Heart right ventricle (tissue), 16 donors: ENCODE measurements around the gene CDKL1. TPM values are rescaled to one million over a fixed set of nuclear protein-coding genes. Genes with fewer than 3 reads are reported as not detected.
"Not testable (repeated sequence)": the region's sequence is repeated elsewhere in the genome, so short reads cannot be mapped to it uniquely, and the experiment has no call there.

ENCODE experiments used
- ATAC-seq, 8 donors: fragments of 200-7000 bp; cut with Tn5 transposase; one replicate each; pipeline ENCODE4 v1.9.1; 2020; ENCODE audit warnings: mild to moderate bottlenecking in 8 of 8, moderate library complexity in 8 of 8, moderate number of reproducible peaks in 1 of 8
- DNase-seq, 2 donors: peaks; one replicate each; pipeline ENCODE4 v3.0.0-alpha.2; 2020
- H3K27ac ChIP-seq, 10 donors: fragments of 200-600 bp; sonication (generic) in 2 of 10; one replicate each; pipeline versions ENCODE4 v1.5.0 to v1.8.0; 2020 to 2022; ENCODE audit warnings: mild to moderate bottlenecking in 3 of 10
- H3K27me3 ChIP-seq, 7 donors: fragments of 200-600 bp; one replicate each; pipeline ENCODE4 v1.8.0; 2021 to 2022; ENCODE audit warnings: mild to moderate bottlenecking in 2 of 7
- H3K36me3 ChIP-seq, 9 donors: fragments of 200-600 bp; sonication (generic) in 1 of 9; one replicate each; pipeline versions ENCODE4 v1.5.0 to v1.8.0; 2020 to 2022; ENCODE audit warnings: mild to moderate bottlenecking in 2 of 9
- H3K4me1 ChIP-seq, 9 donors: fragments of 200-600 bp; sonication (generic) in 1 of 9; one replicate each; pipeline versions ENCODE4 v1.5.0 to v1.8.0; 2020 to 2022; ENCODE audit warnings: mild to moderate bottlenecking in 4 of 9
- H3K4me3 ChIP-seq, 10 donors: fragments of 200-600 bp; sonication (generic) in 2 of 10; one replicate each; pipeline versions ENCODE4 v1.5.0 to v1.8.0; 2020 to 2022; ENCODE audit warnings: mild to moderate bottlenecking in 7 of 10, moderate library complexity in 2 of 10
- H3K9me3 ChIP-seq, 11 donors: fragments of 200-600 bp in 10 of 11; sonication (generic) in 2 of 11; one replicate each; pipeline versions ENCODE4 v1.5.0 to v1.8.0; 2013 to 2022; ENCODE audit warnings: mild to moderate bottlenecking in 2 of 11, control low read depth in 1 of 11, moderate library complexity in 1 of 11
- CTCF ChIP-seq, 9 donors: fragments of 200-600 bp; sonication (generic) in 2 of 9; IDR thresholded peaks; one replicate each; pipeline versions ENCODE4 v1.5.0 to v1.8.0; 2021 to 2022; ENCODE audit warnings: antibody characterized with exemption in 9 of 9, mild to moderate bottlenecking in 5 of 9, moderate library complexity in 1 of 9
- WGBS, 2 donors: extraction: QIAGEN DNeasy Blood & Tissue Kit; methylation state at CpG; one replicate each; pipeline ENCODE4 v1.1.7; 2013; ENCODE audit warnings: inconsistent platforms in 1 of 2; 5-methylcytosine and 5-hydroxymethylcytosine counted together
- intact Hi-C, 10 donors: fragments of 100-400 bp; cut with DNase I; formaldehyde crosslinking; loops; one replicate each; pipeline versions ENCODE4 v1.11.1 to v1.14.2; 2022
- polyA plus RNA-seq, 2 donors: library from polyadenylated mRNA; stranded (reverse); fragments of 200-250 nt; gene quantifications; one replicate each; pipeline ENCODE4 v1.2.3, GENCODE V29; 2013
- total RNA-seq, 10 donors: library from RNA; stranded (reverse); fragmentation: NEBNext Ultra II Directional in 3 of 10; extraction: Animal tissue kit (Norgen Biotek cat#: 25700) in 3 of 10; gene quantifications; one replicate each; pipeline versions ENCODE4 v1.2.1 to v1.2.4, GENCODE V29; 2021 to 2023
- donor health status: Arrhythmogenic right ventricular cardiomyopathy.
- donor health status: ischemic (EF 13 %, LVEDD 7.1; RV severe dilation, severe dysfunction).
- donor health status: healthy with polysubstance abuse.
- donor health status: DM: no; HTN: yes; CAD: no.
- donor health status: DM: no; HTN: no; CAD: no.
- donor health status: ischemic (EF 25% LVEDD 6.9; RV normal size, moderate dysfunction).
- donor health status: ischemic (EF 25% LVEDD 5.7; RV mildly dilated, moderate dysfunction).
- donor health status: healthy.
- donor health status: DM: yes; HTN: yes; CAD: no.
- donor health status: Ischemic cardiomyopathy.
- donor health status: ischemic (EF 35%, LVEDD 5.7; RV mildly dilated, moderate dysfunction).
- donor health status: nonischemic (EF 11% LVEDD 7.7; RV severe dilation, severe dysfunction).
- donor health status: DM: yes; HTN: yes; CAD: no.
- donor health status: PGD.
- donor health status: ischemic (EF 29% LVEDD 5.4; RV normal size, mild dysfunction).
- donor health status: nonischemic (EF 23%, LVEDD 6.1; RV moderate dilation, normal function).

The CDKL1 gene
- total and polyA plus RNA-seq, 12 donors: 0.71 to 6.0 (median 2.1) TPM

GRCh38 chr14:50359631-50360030 is 37.0 kb downstream of the CDKL1 start:
- H3K4me1 ChIP-seq: peaks cover 0 to 19% (median 13%) of the 10 kb centered on the region in 9 donors
- ATAC-seq: no peak
- intact Hi-C loops: loop anchor here in 1 of 10 donors (5.0 kb wide), 1 partner anchor 33 kb away; no protein-coding TSS in a partner anchor
- H3K36me3 ChIP-seq: peaks cover 0 to 8% (median 0%) of the 10 kb centered on the region in 9 donors
- H3K27ac ChIP-seq: no peak overlapping the region
- 89 to 94% methylated on average over 5 of the region's 5 CpGs for WGBS, 2 donors
- no peak for DNase-seq
- no peak overlapping the region for H3K4me3 ChIP-seq
- no peak for TF ChIP-seq CTCF (IDR thresholded peaks at IDR 0.05)
- H3K9me3 ChIP-seq: no peaks in the 10 kb centered on the region
- H3K27me3 ChIP-seq: no peaks in the 10 kb centered on the region

GRCh38 chr14:50357753-50358395 is 38.8 kb downstream of the CDKL1 start:
- DNase-seq (no peak), ATAC-seq (no peak)
- Histone ChIP-seq H3K27me3 (no peaks in the 10 kb centered on the region), H3K36me3 (peaks cover 0 to 8% (median 0%) of the 10 kb centered on the region in 9 donors), H3K27ac (no peak overlapping the region), H3K9me3 (no peaks in the 10 kb centered on the region), H3K4me1 (peaks cover 0 to 2% (median 0%) of the 10 kb centered on the region in 9 donors), H3K4me3 (no peak overlapping the region)
- WGBS, 2 donors: 91 to 93% methylated on average over 4 of the region's 4 CpGs
- intact Hi-C loops: loop anchor here in 1 of 10 donors (5.0 kb wide), 1 partner anchor 34 kb away; no protein-coding TSS in a partner anchor
- no peak for TF ChIP-seq CTCF (IDR thresholded peaks at IDR 0.05)

GRCh38 chr14:50357124-50357523 is 39.6 kb downstream of the CDKL1 start:
- Histone ChIP-seq H3K27me3 (no peaks in the 10 kb centered on the region), H3K4me3 (no peak overlapping the region), H3K36me3 (peaks cover 0 to 8% (median 0%) of the 10 kb centered on the region in 9 donors), H3K4me1 (no peaks in the 10 kb centered on the region), H3K27ac (no peak overlapping the region), H3K9me3 (no peaks in the 10 kb centered on the region)
- intact Hi-C loops: loop anchor here in 1 of 10 donors (5.0 kb wide), 1 partner anchor 35 kb away; no protein-coding TSS in a partner anchor
- no peak for TF ChIP-seq CTCF (IDR thresholded peaks at IDR 0.05)
- ATAC-seq (no peak), DNase-seq (no peak)
- WGBS, 2 donors: 93 to 94% methylated on average over 6 of the region's 6 CpGs

- not testable (repeated sequence) for H3K9me3 ChIP-seq, H3K27me3 ChIP-seq, H3K4me1 ChIP-seq, H3K27ac ChIP-seq, H3K36me3 ChIP-seq, H3K4me3 ChIP-seq, ATAC-seq, DNase-seq
- 72 to 83% methylated on average over 3 of the region's 3 CpGs for WGBS, 2 donors
- intact Hi-C loops: loop anchor here in 1 of 10 donors (5.0 kb wide), 1 partner anchor 36 kb away; no protein-coding TSS in a partner anchor
These were observed 40.4 kb downstream of the CDKL1 start for GRCh38 chr14:50356283-50356682.

GRCh38 chr14:50355692-50356091 is 41.0 kb downstream of the CDKL1 start:
- Histone ChIP-seq H3K36me3 (peaks cover 0 to 8% (median 0%) of the 10 kb centered on the region in 9 donors), H3K27ac (no peak overlapping the region), H3K9me3 (no peaks in the 10 kb centered on the region), H3K4me1 (peaks cover 0 to 8% (median 0%) of the 10 kb centered on the region in 9 donors), H3K27me3 (no peaks in the 10 kb centered on the region), H3K4me3 (no peak overlapping the region)
- intact Hi-C loops: loop anchor here in 1 of 10 donors (5.0 kb wide), 1 partner anchor 37 kb away; no protein-coding TSS in a partner anchor
- no peak for DNase-seq
- TF ChIP-seq CTCF (IDR thresholded peaks at IDR 0.05): no peak
- no peak for ATAC-seq
- 91% methylated on average over 1 of the region's 1 CpG for WGBS, 2 donors
